HL-60 (cell line): ENCODE data around the gene KCNE1.
A peak's percentile ranks its signal among the peaks of the same experiment; 100 is the strongest.

Source experiments
- DNase-seq, 2 experiments: peaks; one replicate each; pipeline ENCODE4 v3.0.0-alpha.2; 2010 to 2020; ENCODE audit warnings: low read depth in 1 of 2, low spot score in 1 of 2
- H3K27ac ChIP-seq: fragments of 250-450 bp; sonication (Bioruptor Pico); replicated peaks from 2 replicates; pipeline ENCODE4 v1.5.1; 2020; ENCODE audit warnings: mild to moderate bottlenecking, moderate library complexity
- H3K27me3 ChIP-seq: fragments of 250-450 bp; sonication (Bioruptor Pico); 2 replicates; pipeline ENCODE4 v1.5.1; 2021; ENCODE audit warnings: mild to moderate bottlenecking, moderate library complexity; ENCODE audit not compliant: insufficient read depth, poor library complexity, severe bottlenecking
- H3K4me3 ChIP-seq: replicated peaks from 2 replicates; pipeline ENCODE4 v1.5.1; 2011; ENCODE audit warnings: mild to moderate bottlenecking, control low read depth, low read length; ENCODE audit not compliant: insufficient read depth
- GABPA ChIP-seq: IDR thresholded peaks from 2 replicates; pipeline ENCODE4 v1.6.1; 2012; ENCODE audit warnings: low read depth
- POLR2AphosphoS5 ChIP-seq: IDR thresholded peaks from 2 replicates; pipeline ENCODE4 v1.6.1; 2012; ENCODE audit warnings: low read depth
- REST ChIP-seq: IDR thresholded peaks from 2 replicates; pipeline ENCODE4 v1.6.1; 2012; ENCODE audit warnings: low read depth; ENCODE audit not compliant: insufficient replicate concordance
- SPI1 ChIP-seq: IDR thresholded peaks from 2 replicates; pipeline ENCODE4 v1.6.1; 2012; ENCODE audit warnings: low read depth, mild to moderate bottlenecking, borderline replicate concordance
- TF ChIP-seq, protein P1 (sequence below): IDR thresholded peaks from one replicate; pipeline ENCODE4 v1.5.1; 2011; ENCODE audit warnings: low read length, control low read depth, inconsistent platforms; ENCODE audit not compliant: insufficient read depth

Gene KCNE1

GRCh38 chr21:34518301-34518700 is 6.3 kb upstream of the KCNE1 start:
- no peak for DNase-seq
- H3K4me3 ChIP-seq = no peak overlapping the region
- H3K27ac ChIP-seq = peak overlapping the region; percentile 77
- TF ChIP-seq, protein P1, sequence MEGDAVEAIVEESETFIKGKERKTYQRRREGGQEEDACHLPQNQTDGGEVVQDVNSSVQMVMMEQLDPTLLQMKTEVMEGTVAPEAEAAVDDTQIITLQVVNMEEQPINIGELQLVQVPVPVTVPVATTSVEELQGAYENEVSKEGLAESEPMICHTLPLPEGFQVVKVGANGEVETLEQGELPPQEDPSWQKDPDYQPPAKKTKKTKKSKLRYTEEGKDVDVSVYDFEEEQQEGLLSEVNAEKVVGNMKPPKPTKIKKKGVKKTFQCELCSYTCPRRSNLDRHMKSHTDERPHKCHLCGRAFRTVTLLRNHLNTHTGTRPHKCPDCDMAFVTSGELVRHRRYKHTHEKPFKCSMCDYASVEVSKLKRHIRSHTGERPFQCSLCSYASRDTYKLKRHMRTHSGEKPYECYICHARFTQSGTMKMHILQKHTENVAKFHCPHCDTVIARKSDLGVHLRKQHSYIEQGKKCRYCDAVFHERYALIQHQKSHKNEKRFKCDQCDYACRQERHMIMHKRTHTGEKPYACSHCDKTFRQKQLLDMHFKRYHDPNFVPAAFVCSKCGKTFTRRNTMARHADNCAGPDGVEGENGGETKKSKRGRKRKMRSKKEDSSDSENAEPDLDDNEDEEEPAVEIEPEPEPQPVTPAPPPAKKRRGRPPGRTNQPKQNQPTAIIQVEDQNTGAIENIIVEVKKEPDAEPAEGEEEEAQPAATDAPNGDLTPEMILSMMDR = no peak
- TF ChIP-seq REST (no peak), POLR2AphosphoS5 (no peak)
- no peaks in the 10 kb centered on the region for H3K27me3 ChIP-seq

GRCh38 chr21:34517491-34518245 is 5.7 kb upstream of the KCNE1 start:
- H3K27ac ChIP-seq = peak overlapping the region; percentile 77
- TF ChIP-seq, protein P1 = peak; percentile 57
- 0 out of 2 replicates have a peak, but pooled peaks have one; percentile 34 for TF ChIP-seq POLR2AphosphoS5
- TF ChIP-seq GABPA = peak; percentile 47; the same call in 1 of the 2 replicates
- peak; percentile 59; the same call in 1 of the 2 replicates for TF ChIP-seq SPI1
- TF ChIP-seq REST = no peak
- DNase-seq = peak; percentile 45 to 92
- no peaks in the 10 kb centered on the region for H3K27me3 ChIP-seq
- no peak overlapping the region for H3K4me3 ChIP-seq

GRCh38 chr21:34517039-34517438 is 5.0 kb upstream of the KCNE1 start:
- Histone ChIP-seq H3K27me3 (no peaks in the 10 kb centered on the region), H3K27ac (peak overlapping the region; percentile 77), H3K4me3 (no peak overlapping the region)
- TF ChIP-seq POLR2AphosphoS5 = no peak
- TF ChIP-seq GABPA = no peak
- TF ChIP-seq, protein P1 = no peak
- TF ChIP-seq REST = no peak
- no peak for TF ChIP-seq SPI1
- DNase-seq = no peak
